Endometrium (tissue), 2 donors: ENCODE results near the gene SLC39A11.
"Not testable (repeated sequence)": the region's sequence is repeated elsewhere in the genome, so short reads cannot be mapped to it uniquely, and the experiment has no call there.

Experiments used
- FAIRE-seq: peaks from 2 replicates; lab custom pipeline; 2012; peaks lifted over from hg19 to GRCh38; lab: Jason Lieb, UNC
- donor health status: control.
- donor health status: control.

Gene SLC39A11

DNA sequence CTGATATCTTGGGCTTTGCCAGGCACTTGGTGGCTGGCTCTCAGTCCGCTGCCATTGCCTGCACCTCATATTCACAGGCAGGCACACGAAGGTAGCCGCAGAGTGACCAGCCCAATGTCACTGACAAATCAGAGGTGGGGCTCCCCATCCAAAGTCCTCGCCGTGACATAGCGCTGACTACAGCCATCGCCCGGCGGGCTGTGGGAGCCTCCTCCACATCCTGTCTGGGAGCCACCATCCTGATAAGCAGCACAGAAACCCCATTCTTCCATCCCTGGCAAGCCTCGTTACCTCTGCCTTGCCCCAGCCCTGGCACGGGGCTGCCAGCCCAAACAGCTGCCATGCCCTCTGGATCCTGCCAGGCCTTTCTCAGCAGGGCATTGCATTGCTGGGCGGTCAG, 437.8 kb downstream of the SLC39A11 start:
- no peak for FAIRE-seq

DNA sequence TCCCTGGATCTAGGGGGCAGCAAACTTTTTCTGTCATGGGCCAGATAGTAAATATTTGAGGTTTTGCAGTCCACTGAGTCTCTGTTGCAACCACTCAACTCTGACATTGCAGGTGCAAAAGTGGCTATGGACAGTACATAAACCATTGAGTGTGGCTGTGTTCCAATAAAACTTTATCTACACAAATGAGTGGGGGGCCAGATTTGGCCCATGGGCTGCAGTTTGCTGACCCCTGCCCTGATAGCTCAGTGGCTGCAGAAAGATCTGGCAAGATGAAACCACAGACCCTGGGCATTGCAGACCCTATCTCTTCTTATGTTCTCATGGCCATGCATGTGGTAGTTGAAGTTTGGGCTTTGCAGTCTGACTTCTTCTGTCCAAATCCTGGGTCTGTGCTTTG, 440.5 kb downstream of the SLC39A11 start:
- no peak for FAIRE-seq

DNA sequence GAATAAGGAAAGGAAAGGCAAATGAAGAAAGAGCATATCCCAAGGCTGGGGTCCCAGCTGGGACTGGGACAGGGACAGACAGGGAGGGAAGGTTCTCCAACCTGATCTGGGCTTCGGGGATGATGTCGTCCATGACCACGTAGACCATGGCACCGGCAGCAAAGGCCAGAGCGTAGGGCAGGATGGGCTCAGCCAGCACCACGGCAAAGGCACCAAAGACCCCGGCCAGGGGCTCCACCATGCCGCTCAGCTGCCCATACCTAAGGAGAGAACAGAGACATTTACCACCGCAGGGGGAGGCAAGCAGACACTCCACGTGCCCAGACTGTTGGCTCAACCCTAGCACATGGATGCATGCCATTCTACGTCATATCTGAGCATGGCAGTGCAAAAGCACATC, 443.8 kb downstream of the SLC39A11 start:
- no peak for FAIRE-seq

DNA sequence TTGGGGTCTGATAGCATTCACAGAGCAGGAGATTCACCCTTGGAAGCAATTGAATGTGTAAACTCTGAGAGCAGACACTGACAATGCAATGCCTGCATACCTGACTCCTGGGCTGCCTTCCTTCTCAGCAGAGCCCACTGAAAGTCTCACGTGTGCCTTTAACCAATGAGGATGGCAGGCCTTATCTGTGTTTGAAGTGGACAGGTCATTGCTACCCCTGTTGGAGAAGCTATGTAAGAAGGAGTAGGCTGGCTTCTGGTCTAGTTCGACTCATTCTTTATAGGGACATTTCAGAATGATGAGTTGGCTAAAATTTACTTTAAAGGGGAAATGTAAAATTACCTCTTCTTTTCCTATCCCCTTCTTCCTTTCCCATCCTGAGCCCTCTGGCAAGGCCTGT, 446.3 kb downstream of the SLC39A11 start:
- no peak for FAIRE-seq

DNA sequence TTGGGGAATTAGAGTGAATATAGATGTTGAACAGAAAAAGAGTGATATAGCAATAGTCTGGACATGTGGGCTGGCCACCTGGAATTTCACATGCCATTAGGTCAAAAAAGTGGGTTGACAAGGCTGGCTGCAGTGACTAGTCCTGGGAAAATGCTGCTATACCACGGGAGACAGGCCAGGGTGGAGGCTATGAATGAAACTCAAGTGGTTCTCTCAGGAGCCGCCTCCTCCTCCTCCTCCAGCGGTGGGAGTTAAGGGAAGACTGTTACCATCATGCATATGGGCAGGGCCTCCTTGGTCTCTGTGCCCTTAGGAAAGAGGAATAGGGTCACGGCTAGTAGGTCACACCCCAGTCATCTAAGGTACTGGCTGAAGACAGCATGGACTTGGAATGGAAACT, 448.0 kb downstream of the SLC39A11 start:
- no peak for FAIRE-seq

DNA sequence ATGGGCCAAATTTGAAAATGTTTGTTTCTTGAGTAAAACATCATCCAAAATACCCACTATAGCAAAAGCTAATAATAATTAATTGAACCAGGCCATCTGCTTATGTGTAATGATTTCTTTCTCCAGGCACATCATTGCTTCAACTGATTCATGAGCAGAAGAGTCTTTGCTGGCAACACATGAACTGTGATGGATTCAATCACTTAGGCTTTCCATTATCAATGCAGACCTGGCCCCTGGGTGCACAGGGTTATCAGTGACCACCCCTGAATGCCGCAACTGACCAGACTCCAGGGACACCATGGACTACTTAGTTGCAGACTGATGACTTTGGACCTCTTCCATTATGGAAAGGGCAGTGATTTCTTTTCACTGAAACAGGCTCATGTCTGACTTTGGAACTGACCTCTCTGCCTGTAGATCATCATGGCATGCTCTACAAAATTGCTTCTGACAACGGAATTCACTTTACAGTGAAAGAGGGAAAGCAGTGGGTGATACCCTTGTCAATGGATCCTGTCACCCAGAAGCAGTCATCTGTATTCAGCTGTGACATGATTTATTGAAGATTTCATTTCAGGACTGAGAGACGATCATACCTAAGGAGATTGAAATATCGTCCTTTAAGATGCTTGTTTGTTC, 448.8 kb downstream of the SLC39A11 start:
- no peak for FAIRE-seq

DNA sequence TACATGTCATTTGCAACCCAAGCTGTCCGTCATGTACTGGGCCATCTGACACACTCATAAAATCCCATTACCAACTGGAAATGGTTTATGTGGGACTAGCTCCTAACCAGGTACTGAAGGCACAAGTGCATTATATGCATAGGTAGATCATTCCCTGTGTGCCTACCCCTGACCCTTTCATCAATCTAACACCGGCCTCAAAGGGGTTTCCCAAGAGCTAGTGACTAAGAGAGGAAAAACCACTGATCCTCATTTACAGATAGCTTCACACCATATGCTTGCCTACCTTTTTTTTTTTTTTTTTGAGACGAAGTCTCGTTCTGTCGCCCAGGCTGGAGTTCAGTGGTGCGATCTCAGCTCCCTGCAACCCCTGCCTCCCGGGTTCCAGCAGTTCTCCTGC, 449.8 kb downstream of the SLC39A11 start:
- no peak for FAIRE-seq

DNA sequence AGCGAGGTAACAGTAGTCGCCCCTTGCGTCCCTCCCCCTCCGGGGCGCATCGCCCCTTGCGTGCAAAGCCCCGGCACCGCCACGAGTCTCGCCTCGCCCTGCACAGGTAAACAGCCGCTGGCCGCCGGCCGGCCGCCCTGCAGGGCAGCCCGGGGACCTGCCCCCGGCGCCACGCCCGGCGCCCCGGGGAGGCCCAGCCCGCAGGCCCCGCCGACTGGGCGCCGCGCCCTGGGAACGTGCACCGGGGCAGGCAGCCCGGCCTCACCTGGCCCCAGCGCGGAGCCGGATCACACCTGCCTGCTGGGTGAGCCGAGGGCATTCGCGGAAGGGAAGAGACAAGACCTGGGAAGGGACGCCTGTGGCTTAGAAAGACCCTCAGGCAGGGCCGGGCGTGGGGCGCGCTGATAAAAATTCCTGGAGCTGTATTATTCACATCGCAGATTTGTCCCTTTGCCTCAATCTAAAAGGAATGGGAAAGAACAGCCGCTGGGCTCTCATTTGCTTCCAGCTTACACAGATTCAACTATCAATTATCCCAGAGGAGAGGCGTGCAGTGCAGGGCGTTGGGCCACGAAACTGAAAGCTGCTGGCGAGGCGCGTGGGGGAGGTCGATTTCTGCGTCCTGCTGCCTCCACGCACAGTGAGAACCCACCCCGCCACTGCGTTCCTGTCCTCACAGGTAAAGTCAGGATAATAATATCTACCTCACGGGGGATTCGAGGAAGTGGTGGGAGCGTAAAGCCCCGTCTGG, 451.9 kb downstream of the SLC39A11 start:
- no peak for FAIRE-seq

DNA sequence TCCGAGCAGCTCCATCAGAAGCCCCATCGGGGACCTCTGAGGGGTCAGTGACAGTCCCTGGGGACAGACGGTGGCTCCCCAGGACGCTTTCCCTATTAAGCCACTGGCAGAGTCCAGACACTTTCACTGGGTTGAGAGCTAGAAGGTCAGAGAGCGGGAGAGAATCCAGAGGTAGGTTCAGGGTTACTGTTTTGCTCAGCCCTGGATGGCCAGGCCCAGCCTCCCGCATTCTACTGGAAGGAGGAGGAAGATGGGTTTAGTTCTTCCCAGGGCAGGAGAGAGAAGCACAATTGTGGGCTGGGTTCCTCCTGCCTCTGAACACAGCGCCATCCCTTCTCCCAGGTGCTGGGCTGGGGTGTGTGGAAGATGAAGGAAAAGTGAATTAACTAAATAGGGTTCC, 452.8 kb downstream of the SLC39A11 start:
- no peak for FAIRE-seq

DNA sequence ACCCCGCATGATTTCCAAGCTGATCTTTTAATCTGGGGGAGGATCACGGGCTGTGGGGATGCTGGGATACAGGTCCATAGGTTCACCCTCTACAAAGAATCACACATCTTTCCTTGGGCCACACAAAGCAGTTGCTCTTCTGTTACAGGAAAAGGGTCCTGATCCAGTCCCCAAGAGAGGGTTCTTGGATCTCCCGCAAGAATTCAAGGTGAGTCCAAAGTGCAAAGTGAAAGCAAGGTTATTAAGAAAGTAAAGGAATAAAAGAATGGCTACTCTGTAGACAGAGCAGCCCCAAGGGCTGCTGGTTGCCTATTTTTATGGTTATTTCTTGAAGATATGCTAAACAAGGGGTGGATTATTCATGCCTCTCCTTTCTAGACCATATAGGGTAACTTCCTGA, 453.6 kb downstream of the SLC39A11 start:
- not testable (repeated sequence) for FAIRE-seq

DNA sequence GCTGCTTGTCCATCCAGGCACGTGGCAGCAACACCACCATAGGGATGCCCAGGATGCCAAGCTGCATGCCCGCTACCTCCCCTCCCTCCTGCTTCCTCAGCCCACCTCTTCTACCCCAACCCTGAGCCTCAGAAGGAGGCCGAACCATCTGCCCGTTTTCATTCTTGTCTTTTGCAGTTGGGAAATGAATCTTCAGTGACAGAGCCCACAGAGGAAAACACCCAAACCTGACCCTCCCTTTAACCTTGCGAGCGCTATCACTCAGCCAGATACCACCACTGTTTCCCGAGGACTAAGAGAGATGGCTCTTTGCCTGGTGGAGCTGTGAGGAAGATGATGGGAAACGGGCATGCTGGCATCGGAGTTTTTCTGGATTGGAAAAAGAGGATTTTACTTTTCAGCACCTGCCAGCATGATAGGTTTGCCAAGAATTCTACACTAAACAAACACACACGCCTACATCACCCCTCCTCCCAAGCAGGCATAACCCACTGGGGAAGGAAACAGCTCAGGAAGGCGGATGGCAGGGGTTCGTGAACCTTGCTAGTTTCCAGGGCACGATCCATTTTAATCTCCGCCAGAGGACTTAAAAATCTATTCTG, 457.4 kb downstream of the SLC39A11 start:
- no peak for FAIRE-seq

DNA sequence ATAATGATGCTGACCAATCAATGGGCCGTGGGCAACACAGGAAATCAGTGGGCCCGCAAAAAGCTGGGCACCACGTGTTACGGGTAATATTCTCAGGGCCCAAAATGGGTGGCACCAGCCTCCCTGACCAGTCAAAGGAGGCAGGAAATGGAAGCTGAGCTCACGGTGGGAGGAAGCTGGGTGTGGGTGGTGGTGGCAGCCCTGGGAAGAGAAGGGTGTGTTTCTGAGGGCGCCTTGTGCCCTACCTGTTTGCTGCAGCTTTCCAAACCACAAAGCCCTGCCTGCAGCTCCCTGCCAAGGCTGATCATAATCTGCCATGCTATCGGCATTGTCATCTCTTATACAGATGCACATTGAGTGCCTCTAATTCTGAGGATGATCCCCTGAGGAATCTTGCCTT, 457.9 kb downstream of the SLC39A11 start:
- no peak for FAIRE-seq

DNA sequence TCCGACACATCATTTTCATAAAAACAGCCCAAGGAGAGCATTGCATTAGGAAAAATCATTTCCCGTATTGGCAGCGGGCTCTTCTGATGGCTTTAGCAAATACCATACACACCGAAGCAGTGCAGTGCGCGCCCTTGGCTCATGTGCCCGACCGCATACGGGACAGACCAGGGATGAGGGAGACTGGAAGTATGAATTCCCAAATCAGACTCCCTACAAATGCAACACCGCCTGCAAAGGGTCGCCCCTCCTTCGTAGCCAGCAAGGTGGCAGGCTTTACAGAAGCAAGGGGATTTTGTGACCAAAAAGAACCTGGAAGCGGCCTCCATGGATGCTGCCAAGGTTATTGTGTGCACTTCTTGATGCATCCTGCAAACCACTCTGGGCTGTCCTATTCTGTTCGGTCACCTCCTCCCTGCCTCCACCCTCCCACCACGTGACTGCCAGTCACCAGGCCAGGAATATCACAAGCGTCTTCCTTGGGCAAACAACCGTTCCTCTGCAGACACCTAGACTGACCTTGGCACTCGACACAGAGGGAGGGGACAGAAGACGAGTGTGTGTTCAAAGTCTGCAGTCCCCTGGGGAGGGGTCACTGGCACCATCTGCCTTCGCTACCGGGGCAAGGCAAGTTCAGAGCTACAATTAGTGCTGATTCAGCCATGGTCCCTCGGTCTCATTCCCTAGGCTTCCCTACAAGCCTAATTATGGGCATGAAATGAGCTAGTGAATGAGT, 460.4 kb downstream of the SLC39A11 start:
- no peak for FAIRE-seq

DNA sequence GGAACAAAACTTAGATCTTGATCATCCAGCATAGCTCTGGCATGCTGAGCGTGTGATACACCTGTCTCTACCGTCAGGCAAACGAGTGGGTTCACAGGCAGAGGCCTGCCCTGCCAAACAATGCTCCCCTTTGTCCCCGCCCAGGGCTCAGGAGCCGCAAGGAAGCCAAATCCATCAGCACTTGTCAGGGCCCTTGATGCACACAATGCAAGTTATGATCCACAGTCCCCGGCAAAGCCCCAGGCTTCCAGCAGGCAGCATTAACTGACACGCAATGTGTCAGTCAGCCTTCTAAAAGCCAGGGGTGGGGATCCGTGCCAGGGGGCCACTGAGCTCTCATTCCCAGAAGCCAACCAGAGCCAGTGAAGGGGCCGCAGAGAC, 460.9 kb downstream of the SLC39A11 start:
- no peak for FAIRE-seq

DNA sequence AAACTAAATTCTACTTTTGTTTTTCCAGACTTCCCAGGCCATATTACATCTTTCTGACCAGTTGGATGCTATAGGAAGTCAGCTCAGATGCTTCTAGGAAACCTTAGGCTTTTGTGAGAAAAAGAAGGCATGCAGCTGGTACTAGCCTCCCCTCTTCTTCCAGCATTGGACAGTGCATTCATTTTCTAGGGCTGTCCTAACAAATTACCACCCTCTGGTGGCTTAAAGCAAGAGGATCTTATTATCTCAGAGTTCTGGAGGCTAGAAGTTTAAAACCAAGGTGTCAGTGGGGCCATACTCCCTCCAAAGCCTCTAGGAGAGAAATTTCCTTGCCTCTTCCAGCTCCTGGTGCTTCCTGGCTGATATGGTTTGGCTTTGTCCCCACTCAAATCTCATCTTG, 467.8 kb downstream of the SLC39A11 start:
- FAIRE-seq = no peak

DNA sequence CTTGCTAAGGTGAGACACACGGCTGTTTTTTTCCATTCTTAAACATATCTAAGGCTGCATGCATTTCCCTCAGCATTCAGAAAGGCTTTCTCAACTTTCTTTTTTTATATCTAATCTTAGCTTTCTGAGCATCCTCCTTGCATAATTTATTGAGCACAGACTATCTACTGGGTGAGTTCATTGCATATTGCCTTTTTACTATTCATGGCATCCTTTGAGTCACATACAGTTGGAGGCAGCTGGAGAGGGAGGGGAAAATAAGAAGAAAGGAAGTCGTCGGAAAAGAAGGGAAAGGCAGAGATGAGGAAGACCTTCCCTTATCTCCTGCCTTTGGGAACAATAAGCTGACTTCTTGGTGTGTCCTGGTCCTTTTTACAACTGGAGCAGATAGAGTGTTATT, 468.3 kb downstream of the SLC39A11 start:
- FAIRE-seq = no peak

DNA sequence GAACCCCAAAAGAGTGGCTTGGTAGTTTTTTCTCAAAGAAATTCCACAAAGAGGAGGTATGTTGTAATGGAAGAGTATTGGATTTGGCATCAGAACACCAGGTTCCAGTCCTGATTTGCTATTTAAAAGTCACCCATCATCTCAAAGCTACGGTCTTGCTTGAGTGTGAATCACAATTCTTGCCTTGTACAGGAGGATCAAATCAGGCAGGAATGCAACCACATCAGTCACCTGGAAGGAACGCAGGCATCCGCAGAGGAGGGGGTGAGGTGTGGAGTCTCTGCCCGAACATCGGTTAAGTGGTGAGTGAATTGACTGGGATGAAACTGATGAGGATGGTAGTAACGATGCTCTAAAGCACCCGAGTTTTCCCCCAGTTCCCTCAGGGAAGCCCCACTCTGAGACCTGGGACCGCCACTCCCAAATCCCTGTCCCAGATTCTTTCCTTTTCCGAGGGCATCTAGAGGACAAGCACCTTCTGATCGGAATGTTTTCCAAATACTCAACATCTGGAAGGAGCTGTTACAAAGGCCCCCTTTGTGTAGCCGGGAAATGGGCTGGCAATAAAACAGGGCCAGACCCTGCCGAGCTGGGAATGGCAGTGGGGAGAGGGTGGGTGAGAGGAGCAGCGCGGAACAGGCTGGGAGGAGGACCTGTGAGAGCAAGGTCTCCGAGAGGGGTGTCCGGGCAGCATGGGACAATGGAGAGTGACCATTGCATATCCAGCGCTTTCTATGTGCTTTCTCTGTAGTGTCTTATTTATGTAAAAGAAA, 469.6 kb downstream of the SLC39A11 start:
- no peak for FAIRE-seq

DNA sequence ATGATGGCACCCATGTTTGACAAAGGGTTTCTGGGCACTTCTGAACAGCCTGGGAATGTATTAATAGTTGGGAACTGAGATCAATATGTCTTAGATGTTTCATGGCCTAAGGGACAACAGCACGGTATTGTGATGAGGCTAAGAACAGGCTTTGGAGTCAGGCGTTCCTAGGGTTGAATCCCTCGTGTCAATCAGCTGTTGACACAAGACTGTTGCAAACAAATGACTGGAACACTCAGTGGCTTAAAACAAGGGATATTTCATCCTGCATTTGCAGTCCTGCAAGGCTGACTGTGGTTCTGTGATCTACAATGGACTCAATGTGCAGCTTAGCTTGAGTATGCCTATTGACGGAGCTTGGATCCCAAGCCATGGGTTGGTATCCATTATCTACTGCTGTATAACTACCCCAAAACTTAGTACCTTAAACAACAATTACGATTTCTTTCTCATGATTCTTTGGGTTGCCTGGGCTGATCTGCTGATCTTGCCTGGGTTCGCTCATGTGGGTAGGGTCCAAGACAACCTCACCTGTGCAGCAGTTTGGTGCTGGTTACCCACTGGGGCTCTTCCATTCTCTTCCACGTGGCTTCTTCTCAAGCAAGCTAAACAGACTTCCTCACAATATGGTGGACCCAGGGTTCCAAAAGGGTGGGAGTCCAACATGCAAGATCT, 472.4 kb downstream of the SLC39A11 start:
- FAIRE-seq = no peak

DNA sequence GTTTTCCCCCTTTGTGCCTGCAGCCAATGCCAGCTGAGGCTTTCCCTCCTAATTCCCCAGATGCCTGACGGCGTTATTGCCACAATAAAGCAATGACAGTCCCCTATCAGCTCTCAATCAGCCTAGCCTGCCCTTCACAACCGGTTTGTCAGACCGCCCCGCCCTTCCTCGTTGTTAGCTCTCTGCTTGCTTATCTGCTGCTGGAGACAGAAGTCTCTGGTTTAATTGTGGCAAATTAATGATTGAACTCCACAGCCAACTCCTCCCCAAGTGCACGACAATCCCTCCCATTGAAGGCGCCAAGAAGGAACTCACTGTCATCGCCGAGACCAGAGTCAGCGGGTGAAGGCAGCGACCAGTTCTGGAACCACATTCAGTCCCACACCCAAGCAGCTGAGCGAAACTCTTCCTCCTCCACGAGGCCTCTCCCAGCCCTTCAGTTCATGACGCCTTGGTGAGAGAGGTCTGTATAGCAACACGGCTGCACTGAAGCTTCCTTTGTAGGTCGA, 474.4 kb downstream of the SLC39A11 start:
- FAIRE-seq = no peak

DNA sequence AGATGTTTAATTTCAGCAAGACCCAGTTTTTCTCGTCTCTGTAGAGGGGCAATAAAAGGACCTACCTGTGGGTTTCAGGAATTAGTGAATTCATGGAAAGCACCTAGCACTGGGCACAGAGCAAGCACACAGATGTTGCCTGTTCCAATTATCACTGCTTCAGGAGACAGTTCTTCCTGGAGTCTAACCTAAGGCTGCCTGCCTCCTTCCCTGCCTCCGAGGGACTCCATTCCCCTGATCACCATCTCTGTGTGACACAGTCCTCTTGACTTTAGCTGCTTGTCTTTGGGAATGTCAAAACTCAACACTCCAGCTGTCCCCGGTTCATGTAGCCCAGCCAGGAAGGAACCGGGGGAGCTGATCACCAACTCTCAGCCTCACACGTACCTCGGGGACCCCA, 474.9 kb downstream of the SLC39A11 start:
- FAIRE-seq = no peak

DNA sequence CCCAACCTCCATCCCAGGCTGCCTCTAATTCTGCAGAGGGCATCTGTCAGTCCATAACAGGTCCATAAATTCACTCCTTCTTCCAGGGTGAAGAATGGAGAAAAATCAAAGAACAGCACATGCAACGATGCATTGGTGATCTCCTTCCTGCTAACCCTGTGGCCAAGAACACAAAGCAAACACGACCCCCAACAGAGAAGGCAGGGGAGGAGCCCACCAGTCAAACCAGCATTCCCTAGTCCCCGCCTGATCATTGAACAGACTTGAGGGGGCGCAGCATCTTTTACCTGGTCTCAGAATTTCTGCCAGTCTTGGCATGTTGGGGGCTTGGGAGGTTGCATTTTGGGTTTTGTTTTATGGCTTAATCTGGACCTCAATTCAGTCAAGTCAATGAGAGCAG, 476.0 kb downstream of the SLC39A11 start:
- FAIRE-seq = no peak

DNA sequence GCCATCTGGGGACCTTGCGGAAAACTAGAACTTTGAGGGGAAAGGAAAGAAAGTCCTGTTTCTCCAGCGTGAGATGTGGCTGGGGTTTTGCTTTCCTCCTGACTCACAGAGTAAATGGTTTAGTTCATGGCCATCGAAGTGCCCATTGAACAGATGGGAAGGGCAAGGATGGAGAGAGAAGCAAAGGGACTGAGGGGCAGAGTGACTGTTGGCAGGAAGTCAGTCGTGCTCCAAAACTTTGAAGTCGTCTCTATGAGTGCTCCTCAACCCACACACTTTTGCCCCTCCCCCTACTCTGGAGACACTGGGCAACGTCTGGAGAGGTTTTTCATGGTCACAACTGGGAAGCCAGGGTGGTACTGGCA, 476.9 kb downstream of the SLC39A11 start:
- no peak for FAIRE-seq
